GF-D8 (cell line): ENCODE measurements around the gene KPNA5.
"Not testable (repeated sequence)": the region's sequence is repeated elsewhere in the genome, so short reads cannot be mapped to it uniquely, and the experiment has no call there.

Source experiments
- DNase-seq: peaks from one replicate; lab custom pipeline; 2025; lab: John Stamatoyannopoulos, UW

The KPNA5 gene

DNA sequence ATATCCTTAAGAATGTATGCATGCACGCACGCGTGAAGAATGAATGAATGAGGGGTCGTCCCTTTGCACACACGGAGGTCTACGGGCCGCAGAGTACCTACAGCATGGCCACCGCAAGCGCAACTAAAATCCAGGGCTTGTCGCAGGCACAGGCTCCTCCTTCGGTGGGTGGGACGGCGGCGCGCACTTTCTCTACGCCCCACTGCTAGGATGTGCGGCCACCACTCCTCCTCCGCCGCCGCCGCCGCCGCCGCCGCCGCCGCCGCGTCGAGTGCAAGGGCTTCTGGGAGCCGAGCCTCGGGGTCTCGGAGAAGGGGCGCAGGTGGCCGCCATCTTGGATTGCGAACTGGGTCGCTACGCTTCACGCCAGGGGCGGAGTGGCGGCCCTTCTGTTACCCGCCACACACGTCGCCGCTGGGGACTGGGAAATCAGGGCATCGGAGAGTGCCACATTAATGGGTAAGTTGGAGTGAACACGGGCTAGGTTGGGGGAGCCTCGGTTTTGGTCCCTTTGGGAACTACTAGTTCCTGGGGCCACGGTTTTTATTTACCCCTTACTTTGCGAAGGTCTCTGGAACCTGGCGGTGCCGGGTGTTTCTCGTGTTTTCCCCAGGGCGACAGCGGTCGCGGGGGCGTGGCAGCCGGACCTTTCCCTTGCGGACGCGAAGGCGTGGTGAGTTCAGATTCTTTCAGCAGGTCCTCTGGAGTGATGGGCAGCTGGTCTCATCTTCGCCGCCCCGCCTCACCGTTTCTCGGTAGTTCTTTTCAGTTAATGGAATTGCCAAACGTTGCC, at the start of gene KPNA5:
Gene KPNA5, plus strand, starts transcription at position 332 of the 793 bp plus-strand sequence. Its CDS starts 124 bp downstream, at position 456.
- DNase-seq, result peak; percentile 79

DNA sequence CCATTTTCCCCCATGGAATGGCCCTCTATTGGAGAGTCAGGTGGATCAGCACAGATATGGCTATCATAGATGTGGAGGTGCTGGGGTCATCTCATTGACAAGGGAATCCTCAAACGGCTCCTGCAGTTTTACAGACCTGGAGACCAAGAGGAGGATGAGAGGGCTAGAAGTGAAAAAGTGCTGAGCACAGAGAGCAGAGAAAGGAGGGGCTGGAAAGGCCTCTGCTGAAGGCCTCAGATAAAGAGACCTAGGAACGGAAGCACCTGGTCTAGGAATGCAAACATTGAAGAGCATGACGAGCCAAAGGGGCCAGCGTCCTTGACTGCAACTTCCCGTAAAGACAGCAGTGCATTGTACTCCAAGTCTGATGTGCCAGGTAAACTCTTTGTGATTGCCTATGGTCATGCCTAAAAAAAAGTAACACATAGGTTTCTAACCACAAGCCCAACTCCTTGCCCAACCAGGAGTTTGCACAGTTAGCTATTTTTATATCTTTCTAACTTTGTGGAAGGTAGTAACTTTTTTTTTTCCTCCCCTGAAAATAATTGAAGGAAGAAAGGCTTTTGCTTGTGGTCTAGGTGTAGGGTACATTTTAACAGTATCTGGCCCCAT, 49.5 kb upstream of the KPNA5 start:
- peak; percentile 30 for DNase-seq

DNA sequence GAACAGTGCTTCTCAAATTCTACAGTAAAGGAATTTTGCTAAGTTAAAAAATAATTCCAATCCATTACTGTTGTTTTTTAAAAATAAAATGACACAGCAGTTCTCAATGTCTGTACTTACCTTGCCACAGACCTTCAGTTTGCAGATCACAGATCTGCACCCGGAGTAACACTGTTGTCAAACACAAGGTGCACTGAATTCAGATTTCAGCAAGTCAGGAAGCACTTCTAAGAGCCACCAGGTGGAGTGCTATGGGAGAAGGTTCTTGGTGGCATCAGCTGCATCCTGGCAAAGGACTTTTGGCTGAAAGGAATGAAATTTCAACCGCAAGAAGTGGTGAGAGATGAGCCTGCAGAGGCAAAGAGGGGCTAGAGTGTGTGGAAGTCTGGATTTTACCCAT, 47.3 kb upstream of the KPNA5 start:
- no peak for DNase-seq

- no peak for DNase-seq
Measured at GRCh38 chr6:116648156-116648555, 32.9 kb upstream of the KPNA5 start.

DNA sequence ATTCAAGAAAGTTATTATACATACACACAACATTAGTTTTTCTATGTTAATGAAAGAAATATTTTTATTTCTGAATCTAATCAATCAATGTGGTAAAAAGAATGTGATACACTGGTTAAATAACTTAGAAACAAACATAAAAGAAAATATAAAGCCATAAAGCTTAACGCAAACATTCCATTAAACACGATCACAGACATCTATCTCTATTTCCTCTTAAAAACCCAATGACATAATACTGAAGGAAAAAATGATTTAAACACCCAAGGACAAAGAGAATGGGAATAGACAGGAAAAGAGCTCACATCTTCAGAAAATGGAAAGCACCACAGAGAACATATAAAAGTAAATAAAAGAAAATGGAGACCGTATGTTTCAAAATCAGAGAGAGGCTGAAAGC, 31.9 kb upstream of the KPNA5 start:
- no peak for DNase-seq

GRCh38 chr6:116651916-116652315, 29.1 kb upstream of the KPNA5 start:
- peak; percentile 44 for DNase-seq

DNA sequence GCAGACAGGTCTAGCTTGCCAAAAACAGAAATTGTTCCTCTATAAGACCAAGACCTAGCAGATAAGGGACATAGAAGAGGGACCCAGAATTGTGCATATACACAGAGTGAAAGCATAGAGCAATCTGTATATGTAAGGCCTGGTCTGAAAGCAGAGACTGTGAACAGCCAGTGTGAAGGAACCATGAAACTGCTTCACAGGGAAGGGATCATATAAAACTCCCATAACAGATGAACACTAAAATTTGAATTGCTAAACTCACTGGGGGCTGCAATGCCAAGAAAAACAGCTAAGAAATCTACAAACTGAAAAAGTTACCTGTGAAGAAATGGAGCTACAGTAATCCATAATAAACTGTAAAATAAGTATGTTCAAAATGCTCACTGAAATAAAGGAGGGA, 19.4 kb upstream of the KPNA5 start:
- no peak for DNase-seq

- no peak for DNase-seq
Measured at GRCh38 chr6:116662202-116662601, 18.8 kb upstream of the KPNA5 start.

DNA sequence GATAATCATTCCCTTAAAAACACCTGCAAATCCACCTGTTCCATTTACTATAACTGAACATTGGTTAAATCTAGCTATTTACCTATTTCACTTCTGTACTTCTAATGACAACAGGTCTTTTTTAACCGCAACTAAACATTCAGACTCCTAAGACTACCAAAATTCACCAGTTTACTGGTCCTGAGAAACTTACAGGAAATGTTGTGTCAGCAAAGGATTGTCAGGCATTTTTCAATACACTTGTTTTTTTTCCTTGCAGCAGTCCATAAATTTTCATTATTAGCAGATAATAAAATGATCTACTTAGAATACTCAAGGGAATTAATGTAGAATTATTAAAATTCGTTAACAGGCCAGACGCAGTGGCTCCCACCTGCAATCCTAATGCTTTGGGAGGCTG, 17.7 kb upstream of the KPNA5 start:
- no peak for DNase-seq

- DNase-seq, result not testable (repeated sequence)
Measured at GRCh38 chr6:116664169-116664568, 16.8 kb upstream of the KPNA5 start.

- DNase-seq, result no peak
Measured at GRCh38 chr6:116665464-116665863, 15.5 kb upstream of the KPNA5 start.

DNA sequence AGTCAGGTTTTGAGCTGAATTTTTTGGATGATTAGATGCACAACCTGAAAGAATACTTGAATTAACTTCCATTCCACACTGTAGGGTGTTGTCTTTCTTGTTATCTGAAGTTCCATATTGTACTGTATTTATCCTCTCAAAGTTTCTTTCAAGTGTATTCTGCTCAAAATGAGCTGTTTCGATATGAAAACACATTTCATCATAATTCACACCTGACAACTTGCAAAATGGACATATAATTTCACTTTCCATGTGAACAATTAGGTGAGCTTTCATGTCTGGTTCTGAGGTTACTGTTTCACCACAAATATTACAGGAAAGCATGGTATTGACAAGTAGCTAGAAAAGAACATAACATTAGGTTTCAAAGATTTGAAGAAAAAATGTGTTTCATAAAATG, 14.1 kb upstream of the KPNA5 start:
- DNase-seq, result no peak

DNA sequence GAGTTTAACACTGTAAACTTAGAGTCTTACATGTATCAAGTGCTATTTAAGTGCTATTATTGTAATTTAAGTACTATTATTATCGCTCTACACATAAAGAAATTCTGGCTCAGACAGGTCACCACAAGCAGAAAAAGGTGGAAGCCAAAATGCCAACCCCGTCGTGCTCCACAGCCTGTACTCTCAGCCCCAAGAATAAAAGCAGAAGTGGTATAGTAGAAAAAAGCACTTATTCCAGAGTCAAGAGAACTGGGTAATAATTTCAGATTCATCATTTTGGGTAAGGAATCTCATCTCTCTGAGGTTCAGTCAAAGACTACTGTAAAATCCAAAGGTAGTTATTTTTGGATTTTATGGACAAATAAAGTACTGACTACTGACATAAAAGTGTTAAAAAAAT, 13.4 kb upstream of the KPNA5 start:
- peak; percentile 49 for DNase-seq

DNA sequence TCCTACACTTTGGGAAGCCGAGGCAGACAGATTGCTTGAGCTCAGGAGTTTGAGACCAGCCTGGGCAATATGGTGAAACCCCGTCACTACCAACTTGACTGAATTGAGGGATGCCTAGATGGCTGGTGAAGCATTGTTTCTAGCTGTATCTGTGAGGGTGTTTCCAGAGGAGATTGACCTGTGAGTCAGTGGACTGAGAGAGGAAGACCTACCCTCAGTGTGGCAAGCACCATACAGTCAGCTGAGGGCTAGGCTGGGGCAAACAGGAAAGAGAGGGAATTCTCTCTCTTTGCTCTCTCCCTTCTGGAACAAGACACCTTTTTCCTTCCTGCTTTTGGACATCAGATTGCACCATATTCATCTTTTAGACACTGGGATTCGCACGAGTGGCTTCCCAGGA, 8.7 kb upstream of the KPNA5 start:
- DNase-seq, result no peak

- DNase-seq, result no peak
Measured at GRCh38 chr6:116676021-116676420, 5.0 kb upstream of the KPNA5 start.

GRCh38 chr6:116682334-116682712, 1.3 kb downstream of the KPNA5 start:
- peak; percentile 44 for DNase-seq

DNA sequence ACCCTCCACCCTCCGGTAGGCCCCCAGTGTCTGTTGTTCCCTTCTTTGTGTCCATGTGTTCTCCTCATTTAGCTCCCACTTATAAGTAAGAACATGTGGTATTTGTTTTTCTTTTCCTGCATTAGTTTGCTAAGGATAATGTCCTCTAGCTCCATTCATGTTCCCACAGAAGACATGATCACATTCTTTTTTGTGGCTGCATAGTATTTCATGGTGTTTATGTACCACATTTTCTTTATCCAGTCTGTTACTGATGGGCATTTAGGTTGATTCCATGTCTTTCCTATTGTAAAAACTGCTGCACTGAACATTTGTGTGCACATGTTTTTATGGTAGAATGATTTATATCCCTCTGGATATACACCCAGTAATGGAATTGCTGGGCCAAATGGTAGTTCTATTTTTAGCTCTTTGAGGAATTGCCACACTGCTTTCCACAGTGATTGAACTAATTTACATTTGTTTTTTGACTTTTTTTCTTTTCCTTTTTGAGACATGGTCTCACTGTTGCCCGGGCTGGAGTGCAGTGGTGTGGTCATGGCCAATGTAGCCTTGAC, 4.5 kb downstream of the KPNA5 start:
- no peak for DNase-seq

DNA sequence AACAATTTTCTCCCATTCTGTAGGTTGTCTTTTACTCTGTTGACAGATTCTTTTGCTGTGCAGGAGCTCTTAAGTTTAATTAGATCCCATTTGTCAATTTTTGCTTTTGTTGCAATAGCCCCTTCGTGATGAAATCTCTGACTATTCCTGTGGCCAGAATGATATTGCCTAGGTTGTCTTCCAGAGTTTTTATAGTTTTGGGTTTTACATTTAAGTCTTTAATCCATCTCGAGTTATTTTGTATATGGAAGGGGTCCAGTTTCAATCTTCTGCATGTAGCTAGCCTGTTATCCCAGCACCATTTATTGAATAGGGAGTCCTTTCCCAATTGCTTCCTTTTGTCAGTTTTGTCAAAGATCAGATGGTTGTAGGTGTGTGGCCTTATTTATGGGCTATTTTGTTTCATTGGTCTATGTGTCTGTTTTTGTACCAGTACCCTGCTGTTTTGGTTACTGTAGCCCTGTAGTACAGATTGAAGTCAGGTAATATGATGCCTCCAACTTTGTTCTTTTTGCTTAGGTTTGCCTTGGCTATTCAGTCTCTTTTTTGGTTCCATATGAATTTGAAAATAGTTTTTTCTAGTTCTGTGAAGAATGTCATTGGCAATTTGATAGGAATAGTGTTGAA, 5.6 kb downstream of the KPNA5 start:
- not testable (repeated sequence) for DNase-seq

DNA sequence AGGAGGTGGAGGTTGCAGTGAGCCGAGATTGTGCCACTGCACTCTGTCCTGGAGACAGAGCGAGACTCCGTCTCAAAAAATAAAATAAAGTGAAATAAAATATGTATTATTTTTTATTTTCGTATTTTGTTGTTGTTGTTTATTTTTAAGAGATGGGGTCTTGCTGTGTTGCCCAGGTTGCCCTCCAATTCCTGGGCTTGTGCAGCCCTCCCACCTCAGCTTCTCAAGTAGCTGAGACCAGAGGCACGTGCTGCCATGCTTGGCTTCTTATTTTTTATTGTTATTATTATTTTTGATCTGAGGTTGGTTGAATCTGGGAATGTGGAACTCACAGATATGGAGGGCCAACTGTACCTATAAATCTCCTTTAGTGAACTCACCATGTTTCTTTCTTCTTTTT, 10.1 kb downstream of the KPNA5 start:
- DNase-seq, result no peak

DNA sequence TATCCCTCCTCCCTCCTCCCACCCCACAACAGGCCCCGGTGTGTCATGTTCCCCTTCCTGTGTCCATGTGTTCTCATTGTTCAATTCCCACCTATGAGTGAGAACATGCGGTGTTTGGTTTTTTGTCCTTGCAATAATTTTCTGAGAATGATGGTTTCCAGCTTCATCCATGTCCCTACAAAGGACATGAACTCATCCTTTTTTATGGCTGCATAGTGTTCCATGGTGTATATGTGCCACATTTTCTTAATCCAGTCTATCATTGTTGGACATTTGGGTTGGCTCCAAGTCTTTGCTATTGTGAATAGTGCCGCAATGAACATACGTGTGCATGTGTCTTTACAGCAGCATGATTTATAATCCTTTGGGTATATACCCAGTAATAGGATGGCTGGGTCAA, 11.9 kb downstream of the KPNA5 start:
- not testable (repeated sequence) for DNase-seq

- not testable (repeated sequence) for DNase-seq
Measured at GRCh38 chr6:116693275-116693674, 12.3 kb downstream of the KPNA5 start.

DNA sequence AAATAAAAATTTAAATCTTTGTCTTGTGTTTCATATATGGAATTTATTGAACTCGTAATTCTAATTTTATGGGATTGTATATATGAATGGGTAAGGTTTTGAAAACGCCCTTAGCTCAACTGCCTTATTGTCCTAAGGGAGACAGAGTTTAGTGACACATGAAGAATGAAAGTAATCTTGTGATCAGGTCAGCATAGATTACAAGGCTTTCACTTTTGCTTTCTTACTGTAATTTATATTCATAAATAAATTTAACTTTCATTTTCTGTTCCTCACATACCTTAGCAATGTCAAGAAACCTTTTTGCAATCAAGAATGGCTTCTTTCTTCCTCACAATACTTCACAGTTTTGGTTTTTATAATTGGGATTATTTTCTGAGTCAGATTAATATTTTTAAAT, 14.4 kb downstream of the KPNA5 start:
- no peak for DNase-seq

GRCh38 chr6:116697480-116697879, 16.5 kb downstream of the KPNA5 start:
- peak; percentile 37 for DNase-seq
